K562 treated with DMSO at 1 percent for 48 hours (cell line): ENCODE measurements around the gene PDGFA. TPM values are rescaled to one million over a fixed set of nuclear protein-coding genes. Genes with fewer than 3 reads are reported as not detected.

Experiments used
- total RNA-seq: library from RNA; unstranded; fragments of 300-600 nt; gene quantifications from 2 replicates; pipeline ENCODE4 v1.2.3, GENCODE V29; 2022; ENCODE audit warnings: low replicate concordance; ENCODE audit errors: extremely low read depth

PDGFA gene
- not detected in 2 replicates for total RNA-seq

DNA sequence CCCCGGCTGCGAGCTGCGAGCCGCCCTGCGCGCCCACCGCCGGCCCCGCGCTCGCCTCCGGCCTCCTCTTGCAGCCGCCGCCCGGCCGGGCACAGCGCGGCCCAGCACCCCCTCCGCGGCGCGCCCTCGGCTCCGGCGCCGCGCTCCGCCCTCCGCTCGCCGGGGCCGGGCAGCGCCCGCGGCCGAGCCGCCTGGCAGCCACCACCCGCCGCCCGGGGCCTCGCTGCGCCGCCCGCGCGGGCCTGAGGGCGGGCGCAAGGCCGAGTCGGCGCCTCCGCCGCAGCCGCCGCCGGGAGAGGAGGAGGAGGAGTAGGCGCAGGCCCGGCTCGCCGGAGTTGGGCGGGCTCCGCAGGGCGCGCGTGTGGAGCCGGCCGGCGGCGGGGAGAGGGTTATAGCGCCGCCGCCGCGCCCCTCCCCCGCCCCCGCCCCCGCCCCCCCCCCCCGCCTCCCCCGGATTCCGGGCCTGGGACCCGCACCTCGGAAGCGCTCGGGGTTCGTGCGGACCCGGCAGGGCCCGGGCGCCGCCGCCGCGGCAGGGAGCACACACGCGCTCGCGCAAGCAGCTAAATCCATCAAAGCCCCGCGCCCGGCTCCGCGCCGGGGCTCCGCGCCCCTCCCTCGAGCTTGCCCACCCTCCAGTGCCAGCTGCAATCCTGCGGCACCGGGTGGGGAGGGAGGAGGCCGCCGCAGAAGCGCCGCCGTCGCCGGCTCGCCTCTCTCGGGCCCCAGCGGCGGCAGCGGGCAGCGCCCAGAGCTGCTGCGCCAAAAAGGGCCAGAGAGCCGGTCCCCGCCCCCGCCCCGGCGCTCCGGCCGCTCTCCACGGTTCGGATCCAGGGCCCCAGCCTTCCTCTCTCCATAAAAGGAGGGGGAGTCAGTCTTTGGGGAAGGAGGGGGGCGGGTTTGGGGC lies at the start of gene PDGFA:
Gene PDGFA (minus strand): TSS at position 363 of the 907 bp plus-strand sequence. CDS start 845 bp downstream, outside the sequence.

Other genes with a start within 250 kb of the PDGFA start
- not detected in 2 replicates for gene FOXL3, start 229.7 kb downstream of the PDGFA start, total RNA-seq
- gene DNAAF5, start 206.9 kb upstream of the PDGFA start, total RNA-seq, result not detected in 2 replicates
- gene PRKAR1B, start 207.4 kb upstream of the PDGFA start, total RNA-seq, result not detected in 2 replicates